WERI-Rb-1 (cell line): Measurements from ENCODE around the gene SURF1.

Experiments used
- DNase-seq: peaks from one replicate; pipeline ENCODE4 v3.0.0-alpha.2; 2020
- H3K27ac ChIP-seq: fragments of 250-450 bp; sonication (Bioruptor Pico); 2 replicates; pipeline ENCODE4 v1.5.1; 2020; ENCODE audit warnings: mild to moderate bottlenecking, moderate library complexity
- H3K27me3 ChIP-seq: fragments of 250-450 bp; sonication (Bioruptor Pico); 2 replicates; pipeline ENCODE4 v1.5.1; 2021; ENCODE audit warnings: mild to moderate bottlenecking, low read depth, moderate library complexity; ENCODE audit not compliant: insufficient read depth, severe bottlenecking
- H3K36me3 ChIP-seq: fragments of 250-450 bp; sonication (Bioruptor Pico); 2 replicates; pipeline ENCODE4 v1.5.1; 2020; ENCODE audit warnings: mild to moderate bottlenecking, moderate library complexity
- H3K4me3 ChIP-seq: 2 replicates; pipeline ENCODE4 v1.5.1; 2011; ENCODE audit warnings: low read depth, mild to moderate bottlenecking, control low read depth, low read length
- H3K9me3 ChIP-seq: fragments of 250-450 bp; sonication (Bioruptor Pico); 2 replicates; pipeline ENCODE4 v1.5.1; 2021; ENCODE audit warnings: mild to moderate bottlenecking, moderate library complexity; ENCODE audit not compliant: severe bottlenecking
- CTCF ChIP-seq: IDR thresholded peaks from 2 replicates; pipeline ENCODE4 v1.5.1; 2011; ENCODE audit warnings: low read depth, mild to moderate bottlenecking, control low read depth, inconsistent platforms, low read length

Gene SURF1

GRCh38 chr9:133386338-133386737 is 30.1 kb upstream of the SURF1 start:
- Histone ChIP-seq H3K4me3 (no peak overlapping the region), H3K36me3 (no peaks in the 10 kb centered on the region), H3K27me3 (no peaks in the 10 kb centered on the region), H3K9me3 (no peaks in the 10 kb centered on the region), H3K27ac (no peak overlapping the region)
- no peak for DNase-seq
- no peak for TF ChIP-seq CTCF

DNA sequence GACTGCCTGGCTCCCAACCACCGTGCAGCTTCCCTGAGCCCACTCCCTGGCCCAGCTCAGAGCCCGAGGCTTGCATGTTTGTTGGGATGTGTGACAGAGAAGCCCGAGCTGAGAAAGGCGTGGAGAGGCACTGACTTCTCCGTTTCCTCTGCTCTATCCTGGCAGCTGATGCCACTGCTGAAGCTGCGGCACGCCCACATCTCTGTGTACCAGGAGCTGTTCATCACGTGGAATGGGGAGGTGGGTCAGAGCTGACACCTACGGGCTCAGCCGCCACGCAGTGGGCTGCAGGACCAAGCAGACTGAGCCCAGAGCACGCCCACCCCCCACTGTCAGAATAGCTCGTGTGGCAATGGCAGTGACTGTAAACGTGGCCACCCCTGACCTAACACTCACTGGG is 29.2 kb upstream of the SURF1 start:
- H3K9me3 ChIP-seq: no peaks in the 10 kb centered on the region
- TF ChIP-seq CTCF: no peak
- H3K27ac ChIP-seq: no peak overlapping the region
- no peak overlapping the region for H3K4me3 ChIP-seq
- DNase-seq: no peak
- no peaks in the 10 kb centered on the region for H3K36me3 ChIP-seq
- H3K27me3 ChIP-seq: no peaks in the 10 kb centered on the region

GRCh38 chr9:133384736-133385321 is 28.5 kb upstream of the SURF1 start:
- TF ChIP-seq CTCF: no peak
- H3K36me3 ChIP-seq: no peaks in the 10 kb centered on the region
- H3K4me3 ChIP-seq: no peak overlapping the region
- H3K27ac ChIP-seq: no peak overlapping the region
- no peaks in the 10 kb centered on the region for H3K9me3 ChIP-seq
- no peaks in the 10 kb centered on the region for H3K27me3 ChIP-seq
- DNase-seq: no peak

DNA sequence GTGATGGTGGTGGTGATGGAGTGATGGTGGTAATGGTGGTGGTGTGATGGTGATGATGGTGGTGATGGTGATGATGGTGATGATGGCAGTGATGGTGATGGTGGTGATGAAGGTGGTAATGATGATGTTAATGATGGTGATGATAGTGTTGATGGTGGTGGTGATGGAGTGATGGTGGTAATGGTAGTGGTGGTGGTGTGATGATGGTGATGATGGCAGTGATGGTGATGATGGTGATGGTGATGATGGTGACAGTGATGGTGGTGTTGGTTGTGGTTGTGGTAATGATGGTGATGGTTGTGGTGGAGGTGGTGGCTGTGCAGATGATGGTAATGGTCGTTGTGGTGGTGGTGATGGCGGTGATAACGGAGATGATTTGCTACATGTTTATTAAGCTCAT is 27.2 kb upstream of the SURF1 start:
- no peaks in the 10 kb centered on the region for H3K27me3 ChIP-seq
- no peak overlapping the region for H3K27ac ChIP-seq
- no peak for DNase-seq
- no peaks in the 10 kb centered on the region for H3K36me3 ChIP-seq
- no peaks in the 10 kb centered on the region for H3K9me3 ChIP-seq
- H3K4me3 ChIP-seq: no peak overlapping the region
- no peak for TF ChIP-seq CTCF

DNA sequence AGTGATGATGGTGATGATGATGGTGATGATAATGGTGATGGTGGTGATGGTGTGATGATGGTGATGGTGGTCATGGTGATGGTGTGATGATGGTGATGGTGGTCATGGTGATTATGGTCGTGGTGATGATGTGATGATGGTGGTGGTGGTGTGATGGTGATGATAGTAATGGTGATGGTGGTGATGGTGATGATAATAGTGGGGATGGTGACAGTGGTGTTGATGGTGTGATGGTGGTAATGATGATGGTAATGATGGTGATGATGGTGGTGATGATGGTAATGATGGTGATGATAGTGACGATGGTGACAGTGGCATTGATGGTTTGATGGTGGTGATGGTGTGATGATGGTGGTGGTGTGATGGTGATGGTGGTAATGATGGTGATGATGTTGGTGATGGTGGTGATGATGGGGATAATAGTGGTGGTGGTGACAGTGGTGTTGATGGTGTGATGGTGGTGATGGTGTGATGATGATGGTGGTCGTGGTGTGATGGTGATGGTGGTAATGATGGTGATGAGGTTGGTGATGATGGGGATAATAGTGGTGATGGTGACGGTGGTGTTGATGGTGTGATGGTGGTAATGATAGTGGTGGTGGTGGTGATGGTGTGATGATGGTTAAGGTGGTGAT is 26.3 kb upstream of the SURF1 start:
- Histone ChIP-seq H3K9me3 (peaks cover 7% of the 10 kb centered on the region), H3K27me3 (no peaks in the 10 kb centered on the region), H3K36me3 (no peaks in the 10 kb centered on the region), H3K4me3 (no peak overlapping the region), H3K27ac (no peak overlapping the region)
- TF ChIP-seq CTCF: no peak
- DNase-seq: no peak

- H3K36me3 ChIP-seq: peaks cover under 1% of the 10 kb centered on the region
- H3K27me3 ChIP-seq: no peaks in the 10 kb centered on the region
- no peak for TF ChIP-seq CTCF
- peaks cover 10% of the 10 kb centered on the region for H3K9me3 ChIP-seq
- no peak overlapping the region for H3K27ac ChIP-seq
- DNase-seq: no peak
- no peak overlapping the region for H3K4me3 ChIP-seq
These were observed 24.4 kb upstream of the SURF1 start for GRCh38 chr9:133380734-133381133.
